Endothelial cell (in vitro differentiated cells): ENCODE results near the gene OR14A2. TPM values are rescaled to one million over a fixed set of nuclear protein-coding genes. Genes with fewer than 3 reads are reported as not detected.
A peak's percentile ranks its signal among the peaks of the same experiment; 100 is the strongest.

Experiments
- DNase-seq: peaks from one replicate; pipeline ENCODE4 v3.0.0; 2021; ENCODE audit warnings: low spot score
- H3K27ac Mint-ChIP-seq: one replicate; pipeline ENCODE4 v1.8.0; 2021; ENCODE audit warnings: mixed read lengths, inconsistent platforms; ENCODE audit not compliant: unreplicated experiment
- H3K27me3 Mint-ChIP-seq: one replicate; pipeline ENCODE4 v1.8.0; 2021; ENCODE audit warnings: mild to moderate bottlenecking, moderate library complexity, mixed read lengths, inconsistent platforms; ENCODE audit not compliant: unreplicated experiment
- H3K36me3 Mint-ChIP-seq: one replicate; pipeline ENCODE4 v1.8.0; 2021; ENCODE audit warnings: mild to moderate bottlenecking, low read depth, mixed read lengths, inconsistent platforms; ENCODE audit not compliant: unreplicated experiment
- H3K4me1 Mint-ChIP-seq: one replicate; pipeline ENCODE4 v1.8.0; 2021; ENCODE audit warnings: mild to moderate bottlenecking, mixed read lengths, inconsistent platforms; ENCODE audit not compliant: unreplicated experiment
- H3K4me3 Mint-ChIP-seq: one replicate; pipeline ENCODE4 v1.8.0; 2021; ENCODE audit warnings: mild to moderate bottlenecking, mixed read lengths, inconsistent platforms; ENCODE audit not compliant: unreplicated experiment
- H3K9me3 Mint-ChIP-seq: one replicate; pipeline ENCODE4 v1.8.0; 2021; ENCODE audit warnings: mixed read lengths, inconsistent platforms; ENCODE audit not compliant: unreplicated experiment
- total RNA-seq: library from RNA; stranded (reverse); fragmentation: NEBNext Ultra II Directional; extraction: Animal tissue kit (Norgen Biotek cat#: 25700); gene quantifications from one replicate; pipeline ENCODE4 v1.2.1, GENCODE V29; 2021; ENCODE audit not compliant: unreplicated experiment
- TF ChIP-seq, protein P1 (sequence below): fragments of 200-600 bp; sonication (generic); IDR thresholded peaks from one replicate; pipeline ENCODE4 v1.5.0; 2021; ENCODE audit warnings: antibody characterized with exemption; ENCODE audit not compliant: unreplicated experiment

Gene OR14A2
- total RNA-seq, 1 donor from 2014 or later = not detected

GRCh38 chr1:247701338-247701737 is 46.6 kb downstream of the OR14A2 start:
- H3K27ac Mint-ChIP-seq = no peak overlapping the region
- TF ChIP-seq, protein P1, sequence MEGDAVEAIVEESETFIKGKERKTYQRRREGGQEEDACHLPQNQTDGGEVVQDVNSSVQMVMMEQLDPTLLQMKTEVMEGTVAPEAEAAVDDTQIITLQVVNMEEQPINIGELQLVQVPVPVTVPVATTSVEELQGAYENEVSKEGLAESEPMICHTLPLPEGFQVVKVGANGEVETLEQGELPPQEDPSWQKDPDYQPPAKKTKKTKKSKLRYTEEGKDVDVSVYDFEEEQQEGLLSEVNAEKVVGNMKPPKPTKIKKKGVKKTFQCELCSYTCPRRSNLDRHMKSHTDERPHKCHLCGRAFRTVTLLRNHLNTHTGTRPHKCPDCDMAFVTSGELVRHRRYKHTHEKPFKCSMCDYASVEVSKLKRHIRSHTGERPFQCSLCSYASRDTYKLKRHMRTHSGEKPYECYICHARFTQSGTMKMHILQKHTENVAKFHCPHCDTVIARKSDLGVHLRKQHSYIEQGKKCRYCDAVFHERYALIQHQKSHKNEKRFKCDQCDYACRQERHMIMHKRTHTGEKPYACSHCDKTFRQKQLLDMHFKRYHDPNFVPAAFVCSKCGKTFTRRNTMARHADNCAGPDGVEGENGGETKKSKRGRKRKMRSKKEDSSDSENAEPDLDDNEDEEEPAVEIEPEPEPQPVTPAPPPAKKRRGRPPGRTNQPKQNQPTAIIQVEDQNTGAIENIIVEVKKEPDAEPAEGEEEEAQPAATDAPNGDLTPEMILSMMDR = no peak
- no peak overlapping the region for H3K4me3 Mint-ChIP-seq
- no peak for DNase-seq
- H3K27me3 Mint-ChIP-seq = no peaks in the 10 kb centered on the region
- H3K36me3 Mint-ChIP-seq = no peaks in the 10 kb centered on the region
- H3K9me3 Mint-ChIP-seq = no peaks in the 10 kb centered on the region
- no peaks in the 10 kb centered on the region for H3K4me1 Mint-ChIP-seq

GRCh38 chr1:247681288-247681897 is 66.5 kb downstream of the OR14A2 start:
- TF ChIP-seq, protein P1 = peak; percentile 85
- DNase-seq = peak; percentile 63
- no peaks in the 10 kb centered on the region for H3K36me3 Mint-ChIP-seq

GRCh38 chr1:247680171-247680570 is 67.8 kb downstream of the OR14A2 start:
- no peak overlapping the region for H3K4me3 Mint-ChIP-seq
- no peaks in the 10 kb centered on the region for H3K4me1 Mint-ChIP-seq
- peaks cover 4% of the 10 kb centered on the region for H3K9me3 Mint-ChIP-seq
- H3K27ac Mint-ChIP-seq = no peak overlapping the region
- DNase-seq = no peak
- no peaks in the 10 kb centered on the region for H3K27me3 Mint-ChIP-seq
- TF ChIP-seq, protein P1 = no peak
- H3K36me3 Mint-ChIP-seq = no peaks in the 10 kb centered on the region

More at GRCh38 chr1:247681288-247681897, 66.5 kb downstream of the OR14A2 start:
- Mint-ChIP-seq H3K27ac (no peak overlapping the region), H3K4me1 (no peaks in the 10 kb centered on the region), H3K27me3 (no peaks in the 10 kb centered on the region), H3K4me3 (no peak overlapping the region), H3K9me3 (peaks cover 4% of the 10 kb centered on the region)

- DNase-seq = no peak
- Mint-ChIP-seq H3K4me1 (no peaks in the 10 kb centered on the region), H3K4me3 (no peak within 1 kb of the TSS)
Measured at GRCh38 chr1:247679639-247680038, 68.3 kb downstream of the OR14A2 start, which contains the start of gene OR13G1. TSS of gene OR13G1 (minus strand) at chr1:247679739. CDS start at chr1:247673041, 6,698 bp downstream.

More at GRCh38 chr1:247679639-247680038, 68.3 kb downstream of the OR14A2 start, which contains the start of gene OR13G1:
- Mint-ChIP-seq H3K9me3 (peaks cover 4% of the 10 kb centered on the region), H3K36me3 (no peaks in the 10 kb centered on the region), H3K27me3 (no peaks in the 10 kb centered on the region), H3K27ac (no peak within 1 kb of the TSS)
- TF ChIP-seq, protein P1 = no peak

Other genes starting within 250 kb of the OR14A2 start
- not detected for gene OR2C3, start 211.7 kb downstream of the OR14A2 start, total RNA-seq
- 0.23 TPM for gene GCSAML, start 199.0 kb downstream of the OR14A2 start, total RNA-seq
- gene OR2G2, start 159.8 kb downstream of the OR14A2 start, total RNA-seq = not detected
- not detected for gene OR2G3, start 142.6 kb downstream of the OR14A2 start, total RNA-seq
- gene OR13G1, start 68.4 kb downstream of the OR14A2 start, total RNA-seq = not detected
- not detected for gene OR6F1, start 31.5 kb downstream of the OR14A2 start, total RNA-seq
- not detected for gene OR14K1, start 9.5 kb downstream of the OR14A2 start, total RNA-seq
- not detected for gene OR1C1, start 12.4 kb upstream of the OR14A2 start, total RNA-seq
- not detected for gene OR14A16, start 76.0 kb upstream of the OR14A2 start, total RNA-seq
- not detected for gene OR11L1, start 93.8 kb upstream of the OR14A2 start, total RNA-seq
- 1.4 TPM for gene TRIM58, start 109.0 kb upstream of the OR14A2 start, total RNA-seq
- 0.87 TPM for gene OR2W3, start 147.4 kb upstream of the OR14A2 start, total RNA-seq
- gene OR2T8, start 172.1 kb upstream of the OR14A2 start, total RNA-seq = not detected
- gene OR2AJ1, start 176.7 kb upstream of the OR14A2 start, total RNA-seq = not detected
- not detected for gene OR2L8, start 200.7 kb upstream of the OR14A2 start, total RNA-seq
- not detected for gene OR2AK2, start 217.1 kb upstream of the OR14A2 start, total RNA-seq